RWPE2 (cell line): ENCODE data around the gene ELMO3.

ENCODE experiments used
- ATAC-seq: fragments of 200-7000 bp; cut with Tn5 transposase; 3 replicates; pipeline ENCODE4 v1.9.1; 2021; ENCODE audit warnings: low read depth
- DNase-seq: peaks from one replicate; pipeline ENCODE4 v3.0.0-alpha.2; 2020; ENCODE audit warnings: low spot score
- H3K27ac ChIP-seq: fragments of 450-650 bp; 2 replicates; pipeline ENCODE4 v1.5.1; 2017; ENCODE audit warnings: mild to moderate bottlenecking; ENCODE audit not compliant: poor library complexity, severe bottlenecking
- H3K27me3 ChIP-seq: fragments of 250-450 bp; sonication (Bioruptor Pico); 2 replicates; pipeline ENCODE4 v1.5.1; 2021; ENCODE audit warnings: mild to moderate bottlenecking, moderate library complexity; ENCODE audit not compliant: insufficient read depth, poor library complexity, severe bottlenecking
- H3K36me3 ChIP-seq: fragments of 250-450 bp; sonication (Bioruptor Pico); 2 replicates; pipeline ENCODE4 v1.5.1; 2020; ENCODE audit warnings: low read depth, mild to moderate bottlenecking, moderate library complexity
- H3K4me1 ChIP-seq: fragments of 250-450 bp; sonication (Bioruptor Pico); 2 replicates; pipeline ENCODE4 v1.5.1; 2021; ENCODE audit warnings: mild to moderate bottlenecking, moderate library complexity; ENCODE audit not compliant: insufficient read depth, poor library complexity, severe bottlenecking
- H3K4me3 ChIP-seq: fragments of 250-450 bp; sonication (Bioruptor Pico); 2 replicates; pipeline ENCODE4 v1.5.1; 2021; ENCODE audit warnings: mild to moderate bottlenecking, moderate library complexity; ENCODE audit not compliant: severe bottlenecking
- H3K9me3 ChIP-seq: fragments of 250-450 bp; sonication (Bioruptor Pico); 2 replicates; pipeline ENCODE4 v1.5.1; 2021; ENCODE audit warnings: mild to moderate bottlenecking, moderate library complexity; ENCODE audit not compliant: severe bottlenecking
- CTCF ChIP-seq: fragments of 450-650 bp; IDR thresholded peaks from one replicate; pipeline ENCODE4 v1.5.1; 2017; ENCODE audit warnings: mild to moderate bottlenecking, moderate library complexity; ENCODE audit not compliant: poor library complexity, severe bottlenecking

ELMO3 gene

GRCh38 chr16:67228905-67229304 is 30.0 kb downstream of the ELMO3 start:
- no peak overlapping the region for H3K4me3 ChIP-seq
- no peak for TF ChIP-seq CTCF
- no peak for DNase-seq
- H3K27ac ChIP-seq: no peak overlapping the region
- no peak for ATAC-seq
- peaks cover 60% of the 10 kb centered on the region for H3K36me3 ChIP-seq
- H3K27me3 ChIP-seq: no peaks in the 10 kb centered on the region
- peaks cover 6% of the 10 kb centered on the region for H3K4me1 ChIP-seq
- H3K9me3 ChIP-seq: no peaks in the 10 kb centered on the region

- peaks cover 6% of the 10 kb centered on the region for H3K4me1 ChIP-seq
- no peaks in the 10 kb centered on the region for H3K9me3 ChIP-seq
- TF ChIP-seq CTCF: no peak
- H3K27me3 ChIP-seq: no peaks in the 10 kb centered on the region
- no peak overlapping the region for H3K27ac ChIP-seq
- peak; percentile 55 for DNase-seq
- no peak for ATAC-seq
- peaks cover 72% of the 10 kb centered on the region for H3K36me3 ChIP-seq
- no peak overlapping the region for H3K4me3 ChIP-seq
Observed at GRCh38 chr16:67229906-67230808, 31.2 kb downstream of the ELMO3 start.

GRCh38 chr16:67230809-67231660 is 32.1 kb downstream of the ELMO3 start:
- H3K27ac ChIP-seq: no peak overlapping the region
- peak; percentile 58 for DNase-seq
- no peak for ATAC-seq
- H3K4me1 ChIP-seq: peaks cover 6% of the 10 kb centered on the region
- H3K4me3 ChIP-seq: no peak overlapping the region
- no peak for TF ChIP-seq CTCF
- no peaks in the 10 kb centered on the region for H3K27me3 ChIP-seq
- peaks cover 81% of the 10 kb centered on the region for H3K36me3 ChIP-seq
- no peaks in the 10 kb centered on the region for H3K9me3 ChIP-seq

GRCh38 chr16:67233596-67233995 is 34.7 kb downstream of the ELMO3 start:
- TF ChIP-seq CTCF: no peak
- ATAC-seq (no peak), DNase-seq (no peak)
- no peak overlapping the region for H3K4me3 ChIP-seq
- no peaks in the 10 kb centered on the region for H3K27me3 ChIP-seq
- H3K9me3 ChIP-seq: no peaks in the 10 kb centered on the region
- H3K36me3 ChIP-seq: peaks cover 96% of the 10 kb centered on the region
- no peak overlapping the region for H3K27ac ChIP-seq
- no peaks in the 10 kb centered on the region for H3K4me1 ChIP-seq
